Ishikawa (cell line): ENCODE results near the gene RAPGEF2.

Experiments
- CREB1 ChIP-seq: IDR thresholded peaks from 2 replicates; pipeline ENCODE4 v1.6.1; 2012; ENCODE audit warnings: low read depth
- EP300 ChIP-seq: IDR thresholded peaks from 2 replicates; pipeline ENCODE4 v1.6.1; 2012; ENCODE audit warnings: borderline replicate concordance
- FOXM1 ChIP-seq: IDR thresholded peaks from 2 replicates; pipeline ENCODE4 v1.6.1; 2012; ENCODE audit warnings: low read depth, borderline replicate concordance
- MAX ChIP-seq: IDR thresholded peaks from 2 replicates; pipeline ENCODE4 v1.6.1; 2012
- RAD21 ChIP-seq: IDR thresholded peaks from 2 replicates; pipeline ENCODE4 v1.6.1; 2012; ENCODE audit warnings: low read depth
- REST ChIP-seq: IDR thresholded peaks from 2 replicates; pipeline ENCODE4 v1.6.1; 2012; ENCODE audit warnings: low read depth, mild to moderate bottlenecking
- TCF12 ChIP-seq: IDR thresholded peaks from 2 replicates; pipeline ENCODE4 v1.6.1; 2012; ENCODE audit warnings: low read depth
- YY1 ChIP-seq: IDR thresholded peaks from 2 replicates; pipeline ENCODE4 v1.6.1; 2012; ENCODE audit warnings: low read depth

GRCh38 chr4:159110961-159111360, 8.1 kb downstream of the RAPGEF2 start:
- TF ChIP-seq RAD21 = no peak
- TF ChIP-seq MAX = no peak
- TF ChIP-seq YY1 = no peak
- no peak for TF ChIP-seq EP300
- no peak for TF ChIP-seq CREB1
- no peak for TF ChIP-seq REST
- no peak for TF ChIP-seq FOXM1
- TF ChIP-seq TCF12 = no peak
